K562 (cell line): ENCODE data around the gene MYCBP. TPM values are rescaled to one million over a fixed set of nuclear protein-coding genes. Genes with fewer than 3 reads are reported as not detected.

Experiments
- ARID1B ChIP-seq: fragments of 450-650 bp; IDR thresholded peaks from 2 replicates; pipeline ENCODE4 v1.6.1; 2016; ENCODE audit warnings: antibody characterized with exemption, mild to moderate bottlenecking, inconsistent platforms
- C11orf30 ChIP-seq: fragments of 450-650 bp; IDR thresholded peaks from 2 replicates; pipeline ENCODE4 v1.6.1; 2016; ENCODE audit warnings: low read depth, mild to moderate bottlenecking
- FOXP1 ChIP-seq: sonication (generic); formaldehyde crosslinking; IDR thresholded peaks from 2 replicates; pipeline ENCODE4 v1.8.0; 2022; ENCODE audit warnings: mild to moderate bottlenecking, missing genetic modification reagents
- HIVEP1 ChIP-seq: fragments of 250-450 bp; sonication (Bioruptor Pico); IDR thresholded peaks from 2 replicates; pipeline ENCODE4 v1.4.0; 2020; ENCODE audit warnings: mild to moderate bottlenecking
- JUNB ChIP-seq: fragments of 450-650 bp; formaldehyde crosslinking; conservative IDR thresholded peaks from 2 replicates; pipeline ENCODE4 v1.4.0; 2020; ENCODE audit warnings: mild to moderate bottlenecking
- KDM5B ChIP-seq: fragments of 200-600 bp; sonication (generic); IDR thresholded peaks from 2 replicates; pipeline ENCODE4 v1.6.1; 2012; ENCODE audit warnings: low read depth, mild to moderate bottlenecking, moderate library complexity, low read length, control low read depth, inconsistent platforms; ENCODE audit not compliant: insufficient replicate concordance
- KLF16 ChIP-seq: IDR thresholded peaks from 2 replicates; pipeline ENCODE4 v1.6.1; 2016; ENCODE audit warnings: antibody characterized with exemption
- MYC ChIP-seq, 2 experiments: fragments of 250-450 bp in 1 of 2; sonication (Bioruptor Pico) in 1 of 2; IDR thresholded peaks; 2 replicates each; pipeline versions ENCODE4 v1.5.1 to v1.6.1; 2012 to 2021; ENCODE audit warnings: low read depth in 2 of 2, borderline replicate concordance in 1 of 2, improper control_type of control experiment in 1 of 2, low read length in 1 of 2, mild to moderate bottlenecking in 1 of 2, moderate library complexity in 1 of 2
- NCOA4 ChIP-seq: fragments of 450-650 bp; IDR thresholded peaks from 2 replicates; pipeline ENCODE4 v1.6.1; 2018; ENCODE audit warnings: mild to moderate bottlenecking; ENCODE audit not compliant: partially characterized antibody
- PRMT5 ChIP-seq: sonication (generic); formaldehyde crosslinking; IDR thresholded peaks from 2 replicates; pipeline ENCODE4 v1.5.0; 2020; ENCODE audit warnings: missing genetic modification reagents
- ZNF3 ChIP-seq: fragments of 250-450 bp; sonication (Bioruptor Pico); IDR thresholded peaks from 2 replicates; pipeline ENCODE4 v1.5.0; 2021; ENCODE audit warnings: mild to moderate bottlenecking, moderate library complexity
- ZNF644 ChIP-seq: fragments of 200-800 bp; sonication (Bioruptor generic); IDR thresholded peaks from 2 replicates; pipeline ENCODE4 v1.6.1; 2016; ENCODE audit warnings: low read depth, missing genetic modification characterization, missing compliant biosample characterization
- polyA plus RNA-seq, 8 experiments: library from polyadenylated mRNA; depleted of rRNA in 4 of 8; stranded (reverse) in 5 of 8; unstranded in 3 of 8; fragments of >200 nt; fragmentation: Nextera tagmentation in 2 of 8; fragmentation: Illumina TruSeq in 1 of 8; extraction: Ambion mirVana in 2 of 8; extraction: Trizol in 1 of 8; gene quantifications; 2 replicates each; pipeline versions ENCODE4 v1.2.1 to v1.2.3, GENCODE V29; 2011 to 2014; ENCODE audit warnings: inconsistent platforms in 1 of 8, missing spikeins in 1 of 8
- total RNA-seq, 7 experiments: library from RNA; depleted of rRNA in 6 of 7; stranded (reverse); fragments of >200 nt in 6 of 7; fragmentation: Illumina TruSeq in 2 of 7; extraction: Trizol in 2 of 7; gene quantifications; 2 replicates each; pipeline versions ENCODE4 v1.2.1 to v1.2.3, GENCODE V29; 2011 to 2021; ENCODE audit warnings: low replicate concordance in 1 of 7
- TF ChIP-seq, protein P1 (sequence below): fragments of 150-350 bp; IDR thresholded peaks from 2 replicates; pipeline ENCODE4 v1.6.1; 2014; ENCODE audit warnings: low read depth, mild to moderate bottlenecking, low read length, borderline replicate concordance
- TF ChIP-seq, protein P2 (sequence below): sonication (generic); formaldehyde crosslinking; IDR thresholded peaks from 2 replicates; pipeline ENCODE4 v1.8.0; 2022; ENCODE audit warnings: mild to moderate bottlenecking, missing genetic modification reagents
- TF ChIP-seq, protein P3 (sequence below): fragments of 250-450 bp; sonication (Bioruptor Pico); IDR thresholded peaks from 2 replicates; pipeline ENCODE4 v1.8.0; 2022; ENCODE audit warnings: inconsistent platforms, mild to moderate bottlenecking, moderate library complexity, borderline replicate concordance
- TF ChIP-seq, protein P4 (sequence below): sonication (generic); formaldehyde crosslinking; IDR thresholded peaks from 2 replicates; pipeline ENCODE4 v1.8.0; 2022; ENCODE audit warnings: mild to moderate bottlenecking, missing genetic modification reagents, borderline replicate concordance
- TF ChIP-seq, protein P5 (sequence below): fragments of 450-650 bp; IDR thresholded peaks from 2 replicates; pipeline ENCODE4 v1.6.1; 2014; ENCODE audit warnings: low read depth, mild to moderate bottlenecking, moderate library complexity, borderline replicate concordance

The MYCBP gene
- total and polyA plus RNA-seq, 9 of the 15 experiments (the other 6 are each of a cell fraction or from before 2014, with no cell fraction given) = 32.3 to 253 (median 72.9) TPM

DNA sequence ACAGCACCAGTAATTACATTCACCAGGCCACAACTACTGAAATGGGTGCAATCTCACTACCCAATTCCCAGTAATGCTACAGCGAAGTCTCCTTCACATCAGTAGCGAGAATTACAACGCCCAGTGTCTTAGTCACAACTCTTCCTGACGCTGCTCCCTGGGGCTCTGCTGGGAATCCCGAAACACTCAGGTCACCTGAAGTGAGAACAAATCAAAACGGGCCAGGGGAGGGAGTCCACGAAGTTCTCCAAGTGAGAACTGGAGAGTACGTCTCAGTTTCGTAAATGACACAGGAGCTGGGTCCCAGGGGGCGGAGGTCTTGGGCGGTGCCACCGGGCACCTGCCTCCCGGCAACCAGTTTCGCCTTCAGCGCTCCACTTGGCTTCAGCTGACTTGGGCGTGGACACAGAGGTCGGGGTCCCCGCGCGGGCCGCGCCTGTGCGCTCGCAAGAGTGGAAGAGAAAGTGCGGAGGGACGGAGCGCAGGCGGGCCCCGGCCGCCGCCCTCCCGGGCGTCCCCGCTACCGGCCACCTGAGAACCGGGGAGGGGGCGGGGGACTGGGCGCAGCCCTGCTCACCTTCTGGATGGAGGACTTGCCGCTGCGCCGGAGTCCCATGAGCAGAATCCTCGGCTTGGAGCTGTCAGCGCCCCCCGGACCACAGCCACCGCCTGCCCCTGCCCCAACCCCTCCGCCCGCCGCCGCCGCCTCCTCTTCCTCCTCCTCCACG, 14.2 kb downstream of the MYCBP start (continued):
- TF ChIP-seq, protein P1, sequence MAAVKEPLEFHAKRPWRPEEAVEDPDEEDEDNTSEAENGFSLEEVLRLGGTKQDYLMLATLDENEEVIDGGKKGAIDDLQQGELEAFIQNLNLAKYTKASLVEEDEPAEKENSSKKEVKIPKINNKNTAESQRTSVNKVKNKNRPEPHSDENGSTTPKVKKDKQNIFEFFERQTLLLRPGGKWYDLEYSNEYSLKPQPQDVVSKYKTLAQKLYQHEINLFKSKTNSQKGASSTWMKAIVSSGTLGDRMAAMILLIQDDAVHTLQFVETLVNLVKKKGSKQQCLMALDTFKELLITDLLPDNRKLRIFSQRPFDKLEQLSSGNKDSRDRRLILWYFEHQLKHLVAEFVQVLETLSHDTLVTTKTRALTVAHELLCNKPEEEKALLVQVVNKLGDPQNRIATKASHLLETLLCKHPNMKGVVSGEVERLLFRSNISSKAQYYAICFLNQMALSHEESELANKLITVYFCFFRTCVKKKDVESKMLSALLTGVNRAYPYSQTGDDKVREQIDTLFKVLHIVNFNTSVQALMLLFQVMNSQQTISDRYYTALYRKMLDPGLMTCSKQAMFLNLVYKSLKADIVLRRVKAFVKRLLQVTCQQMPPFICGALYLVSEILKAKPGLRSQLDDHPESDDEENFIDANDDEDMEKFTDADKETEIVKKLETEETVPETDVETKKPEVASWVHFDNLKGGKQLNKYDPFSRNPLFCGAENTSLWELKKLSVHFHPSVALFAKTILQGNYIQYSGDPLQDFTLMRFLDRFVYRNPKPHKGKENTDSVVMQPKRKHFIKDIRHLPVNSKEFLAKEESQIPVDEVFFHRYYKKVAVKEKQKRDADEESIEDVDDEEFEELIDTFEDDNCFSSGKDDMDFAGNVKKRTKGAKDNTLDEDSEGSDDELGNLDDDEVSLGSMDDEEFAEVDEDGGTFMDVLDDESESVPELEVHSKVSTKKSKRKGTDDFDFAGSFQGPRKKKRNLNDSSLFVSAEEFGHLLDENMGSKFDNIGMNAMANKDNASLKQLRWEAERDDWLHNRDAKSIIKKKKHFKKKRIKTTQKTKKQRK = no peak
- TF ChIP-seq FOXP1 (CRISPR knock-in tag) (peak; percentile 24; the same call in 1 of the 2 replicates), HIVEP1 (0 out of 2 replicates have a peak, but pooled peaks have one; percentile 31), JUNB (no peak), PRMT5 (CRISPR knock-in tag) (no peak), ARID1B (no peak), ZNF3 (CRISPR knock-in tag) (no peak), KDM5B (peak; percentile 3), MYC (IDR thresholded peaks at IDR 0.05; ENCODE audit: low read depth, low read length) (no peak), MYC (CRISPR knock-in tag; IDR thresholded peaks at IDR 0.05; ENCODE audit: borderline replicate concordance, low read depth) (no peak), C11orf30 (no peak), ZNF644 (tag) (no peak), NCOA4 (no peak), KLF16 (no peak)
- TF ChIP-seq, protein P2, sequence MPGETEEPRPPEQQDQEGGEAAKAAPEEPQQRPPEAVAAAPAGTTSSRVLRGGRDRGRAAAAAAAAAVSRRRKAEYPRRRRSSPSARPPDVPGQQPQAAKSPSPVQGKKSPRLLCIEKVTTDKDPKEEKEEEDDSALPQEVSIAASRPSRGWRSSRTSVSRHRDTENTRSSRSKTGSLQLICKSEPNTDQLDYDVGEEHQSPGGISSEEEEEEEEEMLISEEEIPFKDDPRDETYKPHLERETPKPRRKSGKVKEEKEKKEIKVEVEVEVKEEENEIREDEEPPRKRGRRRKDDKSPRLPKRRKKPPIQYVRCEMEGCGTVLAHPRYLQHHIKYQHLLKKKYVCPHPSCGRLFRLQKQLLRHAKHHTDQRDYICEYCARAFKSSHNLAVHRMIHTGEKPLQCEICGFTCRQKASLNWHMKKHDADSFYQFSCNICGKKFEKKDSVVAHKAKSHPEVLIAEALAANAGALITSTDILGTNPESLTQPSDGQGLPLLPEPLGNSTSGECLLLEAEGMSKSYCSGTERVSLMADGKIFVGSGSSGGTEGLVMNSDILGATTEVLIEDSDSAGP (CRISPR knock-in tag) = no peak
- TF ChIP-seq, protein P3, sequence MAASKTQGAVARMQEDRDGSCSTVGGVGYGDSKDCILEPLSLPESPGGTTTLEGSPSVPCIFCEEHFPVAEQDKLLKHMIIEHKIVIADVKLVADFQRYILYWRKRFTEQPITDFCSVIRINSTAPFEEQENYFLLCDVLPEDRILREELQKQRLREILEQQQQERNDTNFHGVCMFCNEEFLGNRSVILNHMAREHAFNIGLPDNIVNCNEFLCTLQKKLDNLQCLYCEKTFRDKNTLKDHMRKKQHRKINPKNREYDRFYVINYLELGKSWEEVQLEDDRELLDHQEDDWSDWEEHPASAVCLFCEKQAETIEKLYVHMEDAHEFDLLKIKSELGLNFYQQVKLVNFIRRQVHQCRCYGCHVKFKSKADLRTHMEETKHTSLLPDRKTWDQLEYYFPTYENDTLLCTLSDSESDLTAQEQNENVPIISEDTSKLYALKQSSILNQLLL (CRISPR knock-in tag) = no peak
- TF ChIP-seq, protein P4, sequence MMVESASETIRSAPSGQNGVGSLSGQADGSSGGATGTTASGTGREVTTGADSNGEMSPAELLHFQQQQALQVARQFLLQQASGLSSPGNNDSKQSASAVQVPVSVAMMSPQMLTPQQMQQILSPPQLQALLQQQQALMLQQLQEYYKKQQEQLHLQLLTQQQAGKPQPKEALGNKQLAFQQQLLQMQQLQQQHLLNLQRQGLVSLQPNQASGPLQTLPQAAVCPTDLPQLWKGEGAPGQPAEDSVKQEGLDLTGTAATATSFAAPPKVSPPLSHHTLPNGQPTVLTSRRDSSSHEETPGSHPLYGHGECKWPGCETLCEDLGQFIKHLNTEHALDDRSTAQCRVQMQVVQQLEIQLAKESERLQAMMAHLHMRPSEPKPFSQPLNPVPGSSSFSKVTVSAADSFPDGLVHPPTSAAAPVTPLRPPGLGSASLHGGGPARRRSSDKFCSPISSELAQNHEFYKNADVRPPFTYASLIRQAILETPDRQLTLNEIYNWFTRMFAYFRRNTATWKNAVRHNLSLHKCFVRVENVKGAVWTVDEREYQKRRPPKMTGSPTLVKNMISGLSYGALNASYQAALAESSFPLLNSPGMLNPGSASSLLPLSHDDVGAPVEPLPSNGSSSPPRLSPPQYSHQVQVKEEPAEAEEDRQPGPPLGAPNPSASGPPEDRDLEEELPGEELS (CRISPR knock-in tag) = no peak
- TF ChIP-seq, protein P5, sequence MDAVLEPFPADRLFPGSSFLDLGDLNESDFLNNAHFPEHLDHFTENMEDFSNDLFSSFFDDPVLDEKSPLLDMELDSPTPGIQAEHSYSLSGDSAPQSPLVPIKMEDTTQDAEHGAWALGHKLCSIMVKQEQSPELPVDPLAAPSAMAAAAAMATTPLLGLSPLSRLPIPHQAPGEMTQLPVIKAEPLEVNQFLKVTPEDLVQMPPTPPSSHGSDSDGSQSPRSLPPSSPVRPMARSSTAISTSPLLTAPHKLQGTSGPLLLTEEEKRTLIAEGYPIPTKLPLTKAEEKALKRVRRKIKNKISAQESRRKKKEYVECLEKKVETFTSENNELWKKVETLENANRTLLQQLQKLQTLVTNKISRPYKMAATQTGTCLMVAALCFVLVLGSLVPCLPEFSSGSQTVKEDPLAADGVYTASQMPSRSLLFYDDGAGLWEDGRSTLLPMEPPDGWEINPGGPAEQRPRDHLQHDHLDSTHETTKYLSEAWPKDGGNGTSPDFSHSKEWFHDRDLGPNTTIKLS = no peak
